Activated T-helper 1 cell treated with anti-CD3 and anti-CD28 coated beads, Interleukin-2, amount 50 U/mL, for 16 hours (primary cell): ENCODE data around the gene LRP2.

Source experiments
- DNase-seq, 2 donors: peaks; one replicate each; pipeline ENCODE4 v3.0.0-alpha.2; 2020; ENCODE audit warnings: low read depth in 1 of 2, low spot score in 1 of 2

LRP2 gene

DNA sequence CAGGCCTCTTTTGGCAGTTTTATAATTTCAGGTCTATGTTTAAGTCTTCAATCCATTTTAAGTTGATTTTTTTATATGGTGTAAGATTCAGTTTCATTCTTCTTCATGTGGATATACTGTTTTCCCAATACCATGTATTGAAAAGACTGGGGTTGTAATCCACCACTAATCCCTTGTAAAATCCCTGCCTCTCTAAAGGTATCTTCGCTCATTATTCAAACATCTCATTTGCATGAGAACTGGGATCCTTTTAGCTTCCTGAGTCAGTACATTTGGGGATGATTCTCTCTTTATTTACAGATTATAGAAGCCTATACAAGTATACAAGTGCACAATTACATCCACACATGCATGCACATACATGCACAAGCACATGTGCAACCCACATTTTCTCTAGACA lies 267.7 kb downstream of the LRP2 start:
- no peak for DNase-seq

DNA sequence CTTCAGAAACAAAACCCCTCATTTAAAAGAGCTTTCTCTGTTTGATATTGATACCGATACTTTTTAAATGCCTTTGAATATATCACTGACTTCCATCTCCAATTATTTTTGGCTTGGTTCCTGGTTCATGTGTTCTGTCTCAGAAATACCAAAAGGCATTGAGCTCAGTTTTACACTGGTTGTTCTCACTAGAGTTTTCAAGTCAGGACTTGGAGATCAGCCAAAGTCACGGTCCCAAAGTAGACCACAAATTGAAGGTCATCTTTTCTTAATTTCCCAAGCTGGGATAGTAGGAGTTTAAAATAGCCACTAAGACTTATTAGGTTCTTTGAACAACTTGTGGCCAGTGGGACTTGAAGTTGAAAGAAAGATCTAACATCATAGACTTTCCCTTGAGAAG lies 268.8 kb downstream of the LRP2 start:
- DNase-seq: no peak

DNA sequence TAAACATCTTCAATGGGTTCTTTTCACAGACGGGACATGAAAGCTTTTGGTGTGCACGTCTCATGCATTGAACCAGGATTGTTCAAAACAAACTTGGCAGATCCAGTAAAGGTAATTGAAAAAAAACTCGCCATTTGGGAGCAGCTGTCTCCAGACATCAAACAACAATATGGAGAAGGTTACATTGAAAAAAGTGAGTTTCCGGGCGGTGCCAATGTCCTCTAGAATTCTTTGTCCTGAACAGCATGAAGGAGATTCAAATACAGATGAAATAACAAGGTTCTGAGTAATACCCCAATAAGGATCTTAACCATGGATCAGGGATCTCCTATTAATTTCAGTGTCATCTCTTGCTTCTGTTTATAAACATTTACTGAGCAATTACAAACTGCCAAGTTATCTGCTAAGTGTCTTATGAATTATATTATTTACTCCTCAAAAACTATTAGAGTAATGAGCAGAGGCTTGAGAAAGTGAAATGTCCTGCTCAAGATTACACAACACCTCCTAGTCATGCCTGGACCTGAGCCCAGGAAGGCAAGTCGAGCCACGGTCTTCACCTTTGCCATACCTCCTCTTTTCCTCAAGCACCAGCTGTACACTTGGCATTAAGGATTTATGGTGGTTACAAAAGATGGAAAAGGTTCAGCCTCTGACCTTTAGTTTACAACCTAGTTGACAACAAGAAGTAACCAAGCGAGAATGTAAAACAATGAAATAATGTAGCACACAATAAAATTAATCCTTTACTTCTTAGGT lies 270.4 kb downstream of the LRP2 start:
- DNase-seq: no peak

DNA sequence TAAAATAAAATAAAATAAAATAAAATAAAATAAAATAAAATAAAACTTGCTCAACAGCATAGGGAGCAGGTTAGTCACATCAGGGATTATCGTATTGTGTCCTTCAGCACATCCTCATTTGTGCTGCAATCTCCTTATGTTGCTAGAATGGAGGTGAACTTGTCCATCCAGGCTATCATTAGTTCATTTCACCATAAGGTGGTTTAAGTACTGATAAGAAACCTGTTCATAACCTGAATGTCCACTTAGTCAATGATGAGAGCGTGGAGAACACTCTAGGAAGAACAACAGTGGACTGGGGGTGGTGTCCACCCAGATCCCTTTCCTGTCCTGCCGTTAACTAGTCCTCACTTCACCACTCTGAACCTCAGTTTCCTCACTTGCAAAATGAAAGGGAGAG lies 271.1 kb downstream of the LRP2 start:
- DNase-seq: no peak

DNA sequence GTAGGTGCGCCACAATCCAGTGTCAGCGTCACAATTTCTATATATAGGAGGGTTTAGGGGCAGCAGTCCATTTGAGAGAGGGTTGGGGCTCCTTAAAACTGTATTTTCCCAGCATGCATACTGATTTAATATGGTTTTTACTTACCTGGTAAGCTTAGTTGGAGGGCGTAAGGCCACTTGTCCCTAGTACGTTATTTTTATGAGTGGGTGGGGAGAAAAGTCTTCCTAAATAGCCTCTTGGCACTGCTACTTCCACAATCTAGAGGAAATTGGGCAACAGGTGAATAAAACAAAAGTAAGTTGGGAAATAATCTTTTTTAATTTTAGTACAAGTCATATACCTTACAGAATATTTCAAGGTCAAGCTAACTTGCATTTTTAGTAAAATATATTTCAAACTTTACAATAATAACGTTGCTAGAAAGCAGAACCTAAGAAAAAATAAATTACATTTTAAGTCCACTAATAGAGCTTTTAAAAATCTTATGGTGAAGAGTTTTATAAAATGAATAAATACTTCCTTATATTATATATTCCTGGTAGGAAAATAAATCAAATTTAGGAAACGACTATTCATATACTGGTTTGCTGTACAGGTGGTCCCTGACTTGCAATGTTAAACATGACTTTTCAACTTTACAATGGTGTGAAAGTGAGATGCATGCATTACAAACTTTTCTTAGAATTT lies 272.1 kb downstream of the LRP2 start:
- no peak for DNase-seq

DNA sequence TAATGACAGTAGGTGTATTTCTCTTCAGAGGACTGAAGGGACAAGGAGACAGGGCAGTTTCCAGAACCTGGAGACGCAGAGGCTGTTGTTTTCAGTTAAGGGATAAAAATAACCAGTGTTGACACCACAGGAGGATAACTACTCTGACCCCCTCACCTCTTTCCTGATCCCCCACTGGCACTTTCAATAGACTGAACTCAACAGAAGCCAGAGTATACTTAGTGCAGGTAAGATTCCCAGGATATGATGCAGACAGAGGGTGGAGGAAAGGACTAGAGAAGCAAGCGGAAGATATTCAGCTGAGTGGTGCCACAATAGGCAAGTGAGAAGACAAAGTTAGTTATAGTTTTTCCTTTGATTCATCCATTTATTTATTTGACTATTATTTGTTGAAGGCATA lies 273.2 kb downstream of the LRP2 start:
- DNase-seq: no peak

DNA sequence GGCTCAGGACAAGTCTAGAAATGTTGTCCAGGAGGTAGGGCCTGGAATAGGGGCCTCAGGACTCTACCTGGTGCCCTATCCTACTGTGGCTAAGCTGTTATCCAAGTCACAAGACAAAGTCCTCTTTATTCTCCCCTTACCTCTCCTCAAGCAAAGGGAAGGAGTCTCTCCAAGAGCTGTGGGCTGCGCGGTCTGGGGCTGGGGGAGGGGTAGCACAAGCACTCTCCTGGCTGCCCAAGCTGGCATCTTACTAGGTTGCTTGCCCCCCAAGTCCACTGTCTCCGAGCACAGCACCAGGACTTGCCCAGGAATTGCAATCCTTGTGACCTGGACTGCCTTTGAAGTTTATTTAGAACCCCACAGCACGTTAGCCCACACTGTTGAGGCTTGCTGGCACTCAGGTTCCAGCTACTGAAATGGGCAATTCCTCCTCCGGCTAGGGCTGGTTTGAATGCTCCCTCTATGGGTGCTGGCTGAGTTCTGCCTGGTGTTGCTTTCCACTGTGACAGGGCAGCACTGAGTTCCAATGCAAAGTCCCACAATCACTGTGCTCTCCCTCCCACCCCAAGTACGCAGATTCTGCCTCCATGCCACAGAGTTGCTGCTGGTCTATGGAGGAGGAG lies 274.5 kb downstream of the LRP2 start:
- DNase-seq: no peak

DNA sequence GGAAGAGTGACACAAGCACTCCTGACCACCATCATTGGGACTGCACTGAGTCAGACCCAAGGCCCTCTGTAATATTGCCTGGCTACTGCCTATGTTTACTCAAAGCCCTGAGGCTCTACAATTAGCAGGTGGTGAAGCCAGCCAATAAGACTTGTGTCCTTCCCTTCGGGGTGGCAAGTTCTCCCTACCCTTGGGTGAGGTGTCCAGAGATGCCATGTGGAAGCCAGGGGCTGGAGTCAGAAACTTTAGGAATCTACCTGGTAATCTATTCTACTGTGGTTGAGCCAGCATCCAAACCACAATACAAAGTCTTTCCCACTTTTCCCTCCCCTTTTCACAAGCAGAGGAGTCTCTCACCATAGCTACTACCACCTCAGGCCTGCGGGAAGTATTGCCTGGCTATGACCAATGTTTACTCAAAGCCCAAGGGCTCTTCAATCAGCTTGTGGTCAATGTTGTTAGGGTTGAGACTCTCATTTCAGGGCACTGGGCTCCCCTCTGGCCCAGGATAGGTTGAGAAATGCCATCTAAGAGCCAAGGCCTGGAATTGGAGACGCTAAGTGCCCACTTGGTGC lies 275.4 kb downstream of the LRP2 start:
- DNase-seq: no peak

DNA sequence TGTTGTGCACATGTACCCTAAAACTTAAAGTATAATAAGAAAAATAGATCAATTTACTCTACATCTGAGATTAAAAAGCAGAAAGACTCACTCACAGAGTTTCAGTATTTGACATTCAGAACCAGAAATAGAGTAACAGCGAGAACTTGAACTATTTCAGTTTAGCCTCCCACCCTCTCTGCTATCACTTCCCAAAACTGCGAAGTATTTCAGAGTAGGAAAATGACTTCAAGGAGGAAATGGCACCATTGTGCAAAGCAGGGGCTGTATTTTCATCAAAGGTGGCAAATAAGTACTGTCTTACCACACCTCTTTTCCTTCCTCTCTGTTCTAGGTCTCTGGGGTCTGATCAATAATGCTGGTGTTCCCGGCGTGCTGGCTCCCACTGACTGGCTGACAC lies 279.3 kb downstream of the LRP2 start:
- DNase-seq: no peak

DNA sequence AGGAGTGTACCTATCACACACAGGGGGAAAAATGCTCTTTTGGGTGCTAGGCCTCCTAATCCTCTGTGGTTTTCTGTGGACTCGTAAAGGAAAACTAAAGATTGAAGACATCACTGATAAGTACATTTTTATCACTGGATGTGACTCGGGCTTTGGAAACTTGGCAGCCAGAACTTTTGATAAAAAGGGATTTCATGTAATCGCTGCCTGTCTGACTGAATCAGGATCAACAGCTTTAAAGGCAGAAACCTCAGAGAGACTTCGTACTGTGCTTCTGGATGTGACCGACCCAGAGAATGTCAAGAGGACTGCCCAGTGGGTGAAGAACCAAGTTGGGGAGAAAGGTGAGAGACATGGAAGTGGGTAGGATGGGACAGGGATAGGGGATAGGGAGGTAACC lies 280.8 kb downstream of the LRP2 start:
- DNase-seq: no peak

DNA sequence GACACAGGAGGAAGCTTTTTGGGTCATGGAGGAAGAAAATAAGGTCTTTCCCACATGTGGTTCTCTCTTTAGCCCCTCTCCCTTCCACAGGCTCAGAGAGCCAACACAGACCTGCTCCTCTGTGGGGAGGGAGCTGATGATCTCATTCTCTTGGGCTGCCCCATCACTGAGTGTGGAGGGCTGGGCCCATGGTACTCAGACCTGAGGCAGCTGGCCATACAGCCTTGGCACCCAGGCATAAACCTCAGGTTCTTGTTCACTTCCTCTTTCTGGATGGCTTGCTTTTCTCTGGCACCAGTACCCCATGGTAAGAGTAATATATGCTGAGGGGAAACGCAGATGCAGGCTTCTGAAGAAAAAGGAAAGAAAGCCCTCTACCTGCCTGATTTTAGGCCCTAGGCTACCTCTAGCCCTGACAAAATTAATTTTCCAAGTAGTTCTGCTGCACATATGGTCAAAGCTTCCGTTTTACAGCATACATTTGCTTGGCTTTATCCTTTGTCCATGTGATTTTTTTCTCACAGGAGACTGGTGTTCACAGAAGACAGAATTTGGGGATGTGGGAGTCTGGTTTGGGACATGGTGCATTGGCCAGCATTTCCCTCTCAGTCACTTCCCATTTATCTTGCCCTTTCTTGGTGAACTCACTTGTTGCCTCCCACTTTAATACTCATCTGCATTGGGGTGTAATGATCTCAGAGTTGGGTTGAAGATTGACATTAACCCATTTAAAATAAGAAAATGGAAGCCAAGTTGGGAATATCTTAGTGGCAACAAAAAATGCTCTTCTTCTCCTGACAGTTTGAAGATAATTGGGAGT lies 281.9 kb downstream of the LRP2 start:
- DNase-seq: no peak

DNA sequence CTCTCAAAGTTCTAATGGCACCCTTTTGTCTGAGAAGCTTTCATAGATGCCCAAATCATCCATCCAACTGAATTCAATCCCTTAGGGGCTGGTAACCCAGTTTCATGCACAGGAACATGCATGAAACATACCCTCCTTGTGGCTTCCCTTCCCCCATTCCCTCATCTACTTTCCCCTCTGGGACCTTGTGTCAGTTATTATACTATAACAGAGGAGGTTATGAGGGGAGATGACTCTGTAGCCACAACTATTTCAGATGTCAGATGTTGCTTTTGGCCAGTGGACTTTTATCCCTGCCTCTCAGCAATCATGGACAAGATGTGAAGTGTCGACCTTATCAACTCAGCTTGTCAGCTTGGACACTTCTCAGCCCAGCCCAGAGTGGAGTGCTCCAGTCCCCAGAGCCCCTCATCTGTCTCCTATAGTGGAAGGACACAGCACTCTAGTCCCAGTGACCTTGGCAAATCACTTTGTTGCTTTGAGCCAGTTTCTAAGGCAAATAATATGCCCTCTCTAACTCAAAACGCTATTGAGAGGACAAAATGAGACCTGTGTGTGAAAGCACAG lies 284.6 kb downstream of the LRP2 start:
- DNase-seq: no peak
